Panc1 (cell line): Measurements from ENCODE around the gene LRRTM2. TPM values are rescaled to one million over a fixed set of nuclear protein-coding genes. Genes with fewer than 3 reads are reported as not detected.

Experiments used
- ATAC-seq: fragments of 200-7000 bp; cut with Tn5 transposase; 2 replicates; pipeline ENCODE4 v1.9.1; 2020; ENCODE audit warnings: mild to moderate bottlenecking, moderate library complexity
- BruUV-seq: library from RNA; stranded (reverse); fragments of 400-500 nt; replicated peaks from 2 replicates; lab custom pipeline; 2021; lab: Mats Ljungman, UMichigan
- CTCF ChIA-PET: fragments of 300-600 bp; sonication (Branson Sonifier 250); formaldehyde crosslinking; loops from one replicate; lab custom pipeline; 2022; ENCODE audit warnings: antibody characterized with exemption; lab: Charles Lee
- POLR2A ChIA-PET: fragments of 300-600 bp; sonication (Branson Sonifier 250); formaldehyde crosslinking; loops from one replicate; lab custom pipeline; 2022; ENCODE audit warnings: antibody characterized with exemption; lab: Charles Lee
- DNase-seq: peaks from one replicate; pipeline ENCODE4 v3.0.0-alpha.2; 2010; ENCODE audit warnings: low read depth, low spot score
- H3K27ac ChIP-seq: 2 replicates; pipeline ENCODE4 v1.5.1; 2011; ENCODE audit warnings: mild to moderate bottlenecking, low read length, inconsistent platforms
- H3K27me3 ChIP-seq: fragments of 200-500 bp; sonication (Bioruptor generic); 2 replicates; pipeline ENCODE4 v1.6.0; 2014; ENCODE audit warnings: low read length, inconsistent platforms; ENCODE audit not compliant: control insufficient read depth, insufficient read depth
- H3K36me3 ChIP-seq: fragments of 200-500 bp; sonication (Bioruptor generic); 2 replicates; pipeline ENCODE4 v1.5.1; 2014; ENCODE audit warnings: inconsistent platforms, mild to moderate bottlenecking, low read length, moderate library complexity; ENCODE audit not compliant: control insufficient read depth, insufficient read depth
- H3K4me1 ChIP-seq: 2 replicates; pipeline ENCODE4 v1.5.1; 2011; ENCODE audit warnings: inconsistent platforms, mild to moderate bottlenecking, low read length, moderate library complexity; ENCODE audit not compliant: control insufficient read depth, insufficient read depth
- H3K4me3 ChIP-seq, 2 experiments: 2 replicates each; pipeline ENCODE4 v1.5.1; 2011 to 2012; ENCODE audit warnings: low read depth in 2 of 2, low read length in 2 of 2, mild to moderate bottlenecking in 2 of 2, inconsistent platforms in 1 of 2, moderate library complexity in 1 of 2
- H3K9me3 ChIP-seq: fragments of 200-500 bp; sonication (Bioruptor generic); 2 replicates; pipeline ENCODE4 v1.5.1; 2014; ENCODE audit warnings: low read depth, mild to moderate bottlenecking, inconsistent platforms, low read length, moderate library complexity; ENCODE audit not compliant: control insufficient read depth, insufficient read depth
- POLR2AphosphoS5 ChIP-seq: IDR thresholded peaks from 2 replicates; pipeline ENCODE4 v1.6.1; 2012; ENCODE audit warnings: mild to moderate bottlenecking, low read depth, low read length, moderate library complexity
- SIN3A ChIP-seq: IDR thresholded peaks from 2 replicates; pipeline ENCODE4 v1.6.1; 2012; ENCODE audit warnings: low read depth, mild to moderate bottlenecking, low read length, moderate library complexity, borderline replicate concordance; ENCODE audit not compliant: insufficient read depth
- TCF7L2 ChIP-seq: IDR thresholded peaks from 2 replicates; pipeline ENCODE4 v1.6.1; 2011; ENCODE audit warnings: mild to moderate bottlenecking, low read depth, low read length, inconsistent platforms
- in situ Hi-C: cut with HindIII; loops from 2 replicates; pipeline ENCODE4 v1.10.0; 2016; ENCODE audit warnings: low sequenced_read_pairs, low pct_unique_long_range_greater_than_20kb
- intact Hi-C: fragments of 100-400 bp; cut with micrococcal nuclease; formaldehyde crosslinking; loops from one replicate; pipeline ENCODE4 v1.10.0; 2022; ENCODE audit not compliant: unreplicated experiment
- total RNA-seq: library from RNA; stranded (reverse); gene quantifications from one replicate; pipeline ENCODE4 v1.2.1, GENCODE V29; 2021; ENCODE audit not compliant: unreplicated experiment
- TF ChIP-seq, protein P1 (sequence below): fragments of 450-650 bp; IDR thresholded peaks from 2 replicates; pipeline ENCODE4 v1.5.1; 2017; ENCODE audit warnings: mild to moderate bottlenecking
- TF ChIP-seq, protein P2 (sequence below), 2 experiments: IDR thresholded peaks; 2 replicates each; pipeline ENCODE4 v1.6.1; 2011 to 2012; ENCODE audit warnings: low read depth in 2 of 2, control low read depth in 1 of 2, low read length in 1 of 2, mild to moderate bottlenecking in 1 of 2, moderate library complexity in 1 of 2; ENCODE audit not compliant: insufficient read depth in 1 of 2

LRRTM2 gene
- total RNA-seq, 1 experiment from 2014 or later: not detected

DNA sequence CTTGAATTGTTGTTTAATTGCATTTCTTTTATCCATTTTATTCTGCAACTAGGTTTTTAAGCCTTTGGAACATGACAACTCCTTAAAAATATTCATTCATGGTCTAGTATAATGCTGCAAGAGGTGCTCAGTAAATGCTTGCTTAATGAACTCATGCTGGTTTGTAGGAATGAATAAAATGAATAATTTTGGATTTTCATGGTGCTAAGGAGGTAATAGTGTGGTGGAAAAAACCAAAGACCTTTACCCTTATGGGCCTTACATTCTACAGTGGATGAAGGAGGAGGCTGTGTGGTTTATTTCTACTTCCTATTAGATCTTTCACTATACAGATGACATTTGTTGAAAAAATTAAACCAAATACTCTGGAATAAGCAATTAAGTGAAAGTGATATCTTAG lies 43.4 kb downstream of the LRRTM2 start:
- ChIA-PET CTCF (no interaction called here), POLR2A (no interaction called here)
- Histone ChIP-seq H3K4me3 (no peak overlapping the region), H3K4me1 (0 out of 2 replicates have a peak, but pooled peaks cover 4% of the 10 kb centered on the region), H3K27me3 (no peaks in the 10 kb centered on the region), H3K36me3 (peaks cover 13% of the 10 kb centered on the region), H3K27ac (no peak overlapping the region), H3K9me3 (no peaks in the 10 kb centered on the region)
- DNase-seq: no peak
- in situ Hi-C loops: no loop called here
- TF ChIP-seq, protein P1, sequence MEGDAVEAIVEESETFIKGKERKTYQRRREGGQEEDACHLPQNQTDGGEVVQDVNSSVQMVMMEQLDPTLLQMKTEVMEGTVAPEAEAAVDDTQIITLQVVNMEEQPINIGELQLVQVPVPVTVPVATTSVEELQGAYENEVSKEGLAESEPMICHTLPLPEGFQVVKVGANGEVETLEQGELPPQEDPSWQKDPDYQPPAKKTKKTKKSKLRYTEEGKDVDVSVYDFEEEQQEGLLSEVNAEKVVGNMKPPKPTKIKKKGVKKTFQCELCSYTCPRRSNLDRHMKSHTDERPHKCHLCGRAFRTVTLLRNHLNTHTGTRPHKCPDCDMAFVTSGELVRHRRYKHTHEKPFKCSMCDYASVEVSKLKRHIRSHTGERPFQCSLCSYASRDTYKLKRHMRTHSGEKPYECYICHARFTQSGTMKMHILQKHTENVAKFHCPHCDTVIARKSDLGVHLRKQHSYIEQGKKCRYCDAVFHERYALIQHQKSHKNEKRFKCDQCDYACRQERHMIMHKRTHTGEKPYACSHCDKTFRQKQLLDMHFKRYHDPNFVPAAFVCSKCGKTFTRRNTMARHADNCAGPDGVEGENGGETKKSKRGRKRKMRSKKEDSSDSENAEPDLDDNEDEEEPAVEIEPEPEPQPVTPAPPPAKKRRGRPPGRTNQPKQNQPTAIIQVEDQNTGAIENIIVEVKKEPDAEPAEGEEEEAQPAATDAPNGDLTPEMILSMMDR: no peak
- TF ChIP-seq TCF7L2 (no peak), SIN3A (no peak), POLR2AphosphoS5 (no peak)
- TF ChIP-seq, protein P2, sequence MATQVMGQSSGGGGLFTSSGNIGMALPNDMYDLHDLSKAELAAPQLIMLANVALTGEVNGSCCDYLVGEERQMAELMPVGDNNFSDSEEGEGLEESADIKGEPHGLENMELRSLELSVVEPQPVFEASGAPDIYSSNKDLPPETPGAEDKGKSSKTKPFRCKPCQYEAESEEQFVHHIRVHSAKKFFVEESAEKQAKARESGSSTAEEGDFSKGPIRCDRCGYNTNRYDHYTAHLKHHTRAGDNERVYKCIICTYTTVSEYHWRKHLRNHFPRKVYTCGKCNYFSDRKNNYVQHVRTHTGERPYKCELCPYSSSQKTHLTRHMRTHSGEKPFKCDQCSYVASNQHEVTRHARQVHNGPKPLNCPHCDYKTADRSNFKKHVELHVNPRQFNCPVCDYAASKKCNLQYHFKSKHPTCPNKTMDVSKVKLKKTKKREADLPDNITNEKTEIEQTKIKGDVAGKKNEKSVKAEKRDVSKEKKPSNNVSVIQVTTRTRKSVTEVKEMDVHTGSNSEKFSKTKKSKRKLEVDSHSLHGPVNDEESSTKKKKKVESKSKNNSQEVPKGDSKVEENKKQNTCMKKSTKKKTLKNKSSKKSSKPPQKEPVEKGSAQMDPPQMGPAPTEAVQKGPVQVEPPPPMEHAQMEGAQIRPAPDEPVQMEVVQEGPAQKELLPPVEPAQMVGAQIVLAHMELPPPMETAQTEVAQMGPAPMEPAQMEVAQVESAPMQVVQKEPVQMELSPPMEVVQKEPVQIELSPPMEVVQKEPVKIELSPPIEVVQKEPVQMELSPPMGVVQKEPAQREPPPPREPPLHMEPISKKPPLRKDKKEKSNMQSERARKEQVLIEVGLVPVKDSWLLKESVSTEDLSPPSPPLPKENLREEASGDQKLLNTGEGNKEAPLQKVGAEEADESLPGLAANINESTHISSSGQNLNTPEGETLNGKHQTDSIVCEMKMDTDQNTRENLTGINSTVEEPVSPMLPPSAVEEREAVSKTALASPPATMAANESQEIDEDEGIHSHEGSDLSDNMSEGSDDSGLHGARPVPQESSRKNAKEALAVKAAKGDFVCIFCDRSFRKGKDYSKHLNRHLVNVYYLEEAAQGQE (IDR thresholded peaks at IDR 0.05; ENCODE audit: insufficient read depth in 1 of 2, low read depth in 2 of 2, low read length in 1 of 2): no peak
- BruUV-seq: no TSS peak
- intact Hi-C loops: no loop called here
- no peak for ATAC-seq

DNA sequence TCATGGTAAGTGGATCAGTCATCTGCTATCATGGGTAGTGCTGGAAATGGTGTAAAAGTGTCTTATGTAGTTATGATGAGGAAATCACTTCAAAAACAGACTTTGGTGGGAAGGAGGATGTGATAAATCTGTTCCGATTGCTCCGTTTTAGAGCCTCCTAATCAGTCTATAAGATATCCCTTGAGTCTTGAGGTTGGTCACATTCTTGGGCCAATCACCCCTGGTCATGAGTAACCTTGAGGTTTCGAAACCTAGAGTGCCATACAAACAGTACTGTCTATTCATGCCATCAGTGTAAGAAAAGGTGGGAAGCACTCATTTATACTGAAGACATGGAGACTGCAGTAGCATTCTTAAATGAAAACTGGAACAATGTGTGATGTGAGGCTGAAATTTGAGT lies 45.8 kb downstream of the LRRTM2 start:
- Histone ChIP-seq H3K9me3 (no peaks in the 10 kb centered on the region), H3K4me3 (no peak overlapping the region), H3K27ac (no peak overlapping the region), H3K4me1 (0 out of 2 replicates have a peak, but pooled peaks cover 4% of the 10 kb centered on the region), H3K36me3 (peaks cover 19% of the 10 kb centered on the region), H3K27me3 (no peaks in the 10 kb centered on the region)
- DNase-seq: no peak
- TF ChIP-seq, protein P2 (IDR thresholded peaks at IDR 0.05; ENCODE audit: insufficient read depth in 1 of 2, low read depth in 2 of 2, low read length in 1 of 2): no peak
- no peak for TF ChIP-seq SIN3A
- TF ChIP-seq, protein P1: no peak
- TF ChIP-seq TCF7L2: no peak
- no peak for TF ChIP-seq POLR2AphosphoS5
- POLR2A ChIA-PET: no interaction called here
- in situ Hi-C loops (no loop called here), intact Hi-C loops (no loop called here)
- CTCF ChIA-PET: interaction anchor here (0.7 kb wide), 1 partner anchor 432 kb away, joined by 3 read pairs; no protein-coding TSS in a partner anchor
- TSS peak; percentile 29 for BruUV-seq
- no peak for ATAC-seq
